CD4-positive, alpha-beta T cell treated with Interleukin-4 for 4 hours (primary cell): ENCODE data around the gene SEC14L5.
"Not testable (repeated sequence)": the region's sequence is repeated elsewhere in the genome, so short reads cannot be mapped to it uniquely, and the experiment has no call there.

Experiments used
- DNase-seq: peaks from one replicate; pipeline ENCODE4 v3.0.0-alpha.2; 2020

Gene SEC14L5

GRCh38 chr16:4958510-4959438, 644 bp downstream of the SEC14L5 start:
- DNase-seq, result no peak

- DNase-seq, result no peak
Observed at GRCh38 chr16:4960579-4960978, 2.4 kb downstream of the SEC14L5 start.

GRCh38 chr16:4962716-4963115, 4.6 kb downstream of the SEC14L5 start:
- no peak for DNase-seq

DNA sequence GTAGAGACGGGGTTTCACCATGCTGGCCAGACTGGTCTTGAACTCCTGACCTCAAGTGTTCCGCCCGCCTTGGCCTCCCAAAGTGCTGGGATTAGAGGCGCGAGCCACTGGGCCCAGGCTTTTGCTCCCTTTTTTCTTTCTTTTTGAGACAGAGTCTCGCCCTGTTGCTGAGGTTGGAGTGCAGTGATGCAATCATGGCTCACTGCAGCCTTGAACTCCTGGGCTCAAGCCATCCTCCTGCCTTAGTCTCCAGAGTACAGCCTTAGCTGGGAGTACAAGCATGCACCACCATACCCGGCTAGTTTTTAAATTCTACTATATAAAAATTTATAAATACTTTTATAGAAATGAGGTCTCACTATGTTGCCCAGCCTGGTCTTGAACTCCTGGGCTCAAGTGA, 5.4 kb downstream of the SEC14L5 start:
- not testable (repeated sequence) for DNase-seq

GRCh38 chr16:4966736-4967453, 8.8 kb downstream of the SEC14L5 start:
- no peak for DNase-seq

GRCh38 chr16:4968278-4968677, 10.1 kb downstream of the SEC14L5 start:
- DNase-seq, result not testable (repeated sequence)

GRCh38 chr16:4968879-4969483, 10.9 kb downstream of the SEC14L5 start:
- DNase-seq, result no peak

DNA sequence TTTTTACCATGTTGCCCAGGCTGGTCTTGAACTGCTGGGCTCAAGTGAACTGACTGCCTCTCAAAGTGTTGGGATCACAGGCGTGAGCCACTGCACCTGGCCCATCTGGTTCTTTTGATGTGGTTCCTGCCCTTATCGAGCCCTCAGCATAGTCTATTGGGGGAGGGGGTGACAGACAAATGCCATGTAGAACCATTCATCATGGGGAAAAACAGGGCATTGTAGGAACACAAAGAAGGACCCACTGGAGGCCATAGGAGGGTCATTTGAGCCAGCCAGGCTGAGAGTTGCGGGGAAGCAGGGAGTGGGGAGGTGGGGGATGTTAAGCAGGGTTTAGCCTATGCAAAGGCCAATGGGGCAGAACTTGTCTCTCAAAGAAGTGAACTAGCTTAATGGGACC, 11.9 kb downstream of the SEC14L5 start:
- no peak for DNase-seq

DNA sequence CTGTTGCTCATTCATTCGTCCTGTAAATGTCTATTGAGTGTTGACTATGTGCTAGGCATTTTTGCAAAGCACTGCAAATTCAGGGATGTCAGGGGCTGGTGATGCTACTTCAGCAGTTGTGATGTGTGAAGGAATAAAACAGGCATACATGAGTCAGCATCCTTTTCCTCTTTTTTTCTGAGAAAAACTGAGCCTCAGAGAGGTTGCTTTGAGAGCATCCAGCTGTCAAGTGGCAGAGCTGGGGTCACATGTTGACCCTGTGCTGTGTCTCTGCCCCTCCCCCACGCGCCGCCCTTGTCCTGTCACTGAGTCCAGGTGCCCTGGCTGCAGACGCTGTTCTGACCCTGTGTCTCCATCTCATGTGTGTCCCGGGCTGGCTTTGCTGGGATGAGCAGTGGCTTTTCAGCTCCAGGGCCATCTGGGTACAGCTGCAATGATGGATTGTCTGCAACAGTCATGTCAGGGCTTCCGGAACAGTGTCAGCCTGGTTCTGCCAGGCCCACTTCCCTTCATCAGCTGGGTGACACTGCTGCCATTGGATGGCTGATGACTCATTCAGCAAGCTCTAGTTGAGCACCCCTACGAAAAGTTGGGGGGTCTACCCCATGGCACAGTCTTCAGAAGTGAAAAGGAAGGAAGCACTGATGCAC, 14.9 kb downstream of the SEC14L5 start:
- no peak for DNase-seq

GRCh38 chr16:4976079-4976478, 17.9 kb downstream of the SEC14L5 start:
- DNase-seq, result no peak

DNA sequence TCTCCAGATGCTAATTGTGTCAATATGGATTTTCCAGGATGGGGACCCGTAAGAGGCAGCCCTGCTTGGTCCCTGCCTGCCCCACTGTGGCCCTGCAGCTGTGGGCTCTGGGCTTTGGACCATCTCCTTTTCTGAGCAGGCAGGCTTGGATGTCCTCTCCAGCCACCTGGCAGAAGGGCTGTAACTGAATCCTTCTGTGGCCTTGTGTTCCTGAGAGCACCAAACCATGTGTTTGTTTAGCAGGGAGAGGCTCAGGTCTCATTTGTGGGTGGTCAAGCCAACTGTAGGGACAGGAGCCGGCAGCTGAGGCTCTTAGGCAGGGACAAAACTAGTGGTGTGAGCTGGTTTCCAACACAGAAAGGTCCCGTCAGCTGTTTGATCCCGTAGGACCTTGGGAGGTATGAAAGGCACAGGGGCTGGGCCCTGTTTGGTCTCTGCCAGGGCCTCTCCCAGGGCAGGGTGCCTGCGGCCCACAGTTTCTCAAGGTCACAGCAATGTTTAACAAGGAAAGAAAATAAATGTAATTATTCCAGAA, 18.5 kb downstream of the SEC14L5 start:
- no peak for DNase-seq

GRCh38 chr16:4979164-4979563, 21.0 kb downstream of the SEC14L5 start:
- no peak for DNase-seq

- no peak for DNase-seq
Observed at GRCh38 chr16:4979736-4980660, 21.9 kb downstream of the SEC14L5 start.

DNA sequence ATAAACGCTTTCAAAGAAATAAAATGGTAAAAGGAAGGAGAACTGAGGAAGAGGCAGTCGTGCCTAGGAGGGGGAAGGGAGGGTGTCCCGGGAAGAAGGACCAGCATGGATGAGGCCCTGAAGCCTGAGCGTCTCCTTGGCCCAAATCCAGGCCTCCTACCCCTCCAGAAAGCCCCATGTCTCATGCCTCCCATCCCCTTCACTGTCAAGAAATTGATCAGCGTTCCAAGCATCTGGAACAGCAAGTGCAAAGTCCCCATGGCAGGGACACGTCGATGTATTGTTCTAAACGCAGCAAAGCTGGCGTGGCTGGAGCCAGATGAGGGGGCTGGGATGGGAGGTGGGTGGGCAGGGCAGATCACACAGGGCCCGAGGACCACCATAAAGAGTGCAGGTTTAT, 22.6 kb downstream of the SEC14L5 start:
- DNase-seq, result no peak

DNA sequence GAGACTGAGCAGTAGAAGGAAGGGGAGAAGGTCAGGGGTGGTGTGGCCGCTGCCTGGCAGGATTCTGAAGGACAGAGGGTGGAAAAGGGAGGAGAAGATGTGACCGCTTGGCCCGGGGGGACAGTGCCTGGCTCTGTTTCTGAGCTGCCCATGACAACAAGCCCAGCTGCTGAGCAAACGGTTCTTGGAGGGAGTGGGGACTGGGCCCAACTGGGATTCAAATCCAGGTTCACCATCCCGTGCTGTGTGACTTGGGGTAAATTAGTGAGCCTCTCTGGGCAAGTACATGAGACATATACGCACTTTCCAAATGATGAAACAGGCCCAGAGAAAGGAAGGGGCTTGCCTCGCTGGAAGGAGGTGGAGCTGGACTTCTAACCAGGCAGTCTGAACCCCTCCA, 23.3 kb downstream of the SEC14L5 start:
- DNase-seq, result no peak

DNA sequence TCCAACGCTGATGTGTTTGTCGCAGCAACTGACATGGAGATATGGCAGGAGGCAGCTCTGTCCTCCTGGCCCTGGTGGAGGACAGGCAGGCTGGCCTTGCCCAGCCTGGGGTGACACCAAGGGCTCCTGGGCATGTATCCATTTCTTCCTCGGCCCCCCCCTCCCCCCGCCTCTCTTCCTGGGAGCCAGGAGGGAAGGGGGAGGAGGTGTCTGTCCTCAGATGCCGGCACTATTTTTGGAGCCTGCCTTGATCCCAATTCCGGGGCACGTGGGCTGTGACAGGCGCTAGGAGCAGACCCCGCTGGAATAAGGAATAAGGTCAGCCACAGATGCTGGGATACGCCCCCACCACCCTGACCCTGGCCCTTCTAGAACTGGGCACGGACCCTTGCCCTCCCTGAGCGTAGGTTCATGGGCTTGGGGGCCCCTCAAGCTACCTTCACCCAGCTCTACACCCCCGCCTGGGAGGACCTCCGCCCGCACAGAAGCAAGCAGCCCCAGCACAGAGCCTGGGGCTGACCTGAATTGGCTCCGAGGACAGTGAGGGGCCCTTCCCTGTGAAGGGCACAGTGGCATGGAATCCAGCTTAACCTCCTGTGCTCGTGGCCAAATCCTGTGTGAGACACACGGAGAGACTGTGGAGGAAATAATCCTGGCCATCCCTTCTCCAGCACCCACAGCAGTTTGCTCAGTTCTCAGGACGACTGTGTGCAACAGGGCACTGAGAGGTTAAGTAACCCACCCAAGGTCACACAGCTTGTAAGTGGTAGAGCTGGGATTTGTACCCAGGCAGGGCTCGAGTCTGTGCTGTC, 24.1 kb downstream of the SEC14L5 start:
- no peak for DNase-seq

DNA sequence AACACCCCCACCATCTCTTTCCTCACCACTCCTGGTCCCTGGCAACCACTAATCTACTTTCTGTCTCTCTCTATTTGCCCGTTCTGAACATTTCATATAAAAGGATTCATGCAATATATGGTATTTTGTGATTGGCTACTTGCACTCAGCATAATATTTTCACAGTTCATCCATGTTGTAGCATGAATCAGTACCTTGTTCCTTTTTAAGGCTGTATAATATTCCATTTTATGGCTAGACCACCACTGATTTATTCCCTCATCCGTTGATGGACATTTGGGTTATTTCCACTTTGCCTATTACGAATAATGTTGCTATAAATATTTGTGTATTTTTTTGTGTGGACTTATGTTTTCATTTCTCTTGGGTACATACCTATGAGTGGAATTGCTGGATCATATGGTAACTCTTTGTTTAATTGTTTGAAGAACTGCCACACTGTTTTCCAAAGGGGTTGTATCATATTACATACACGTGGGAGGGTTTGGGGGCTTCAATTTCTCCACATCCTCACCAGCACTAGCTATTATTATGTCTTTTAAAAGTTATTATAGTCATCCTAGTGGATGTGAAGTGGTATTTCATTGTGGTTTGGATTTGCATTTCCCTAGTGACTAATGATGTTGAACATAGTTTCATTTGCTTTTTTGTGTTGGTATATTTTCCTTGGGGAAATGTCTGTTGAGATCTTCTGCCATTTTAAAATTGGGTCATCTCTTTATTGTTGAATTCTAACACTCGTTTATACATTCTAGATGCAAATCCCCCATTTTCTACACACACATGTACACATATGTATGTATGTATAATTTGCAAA, 26.3 kb downstream of the SEC14L5 start:
- DNase-seq, result no peak

GRCh38 chr16:4987250-4987579, 29.1 kb downstream of the SEC14L5 start:
- DNase-seq, result no peak

- no peak for DNase-seq
Observed at GRCh38 chr16:4987580-4988374, 29.6 kb downstream of the SEC14L5 start.
